ENCODE data around the gene LIPG. TPM values are rescaled to one million over a fixed set of nuclear protein-coding genes. Genes with fewer than 3 reads are reported as not detected.
"Not testable (repeated sequence)": the region's sequence is repeated elsewhere in the genome, so short reads cannot be mapped to it uniquely, and the experiment has no call there.

The LIPG gene
- total RNA-seq (50.9 TPM), polyA plus RNA-seq (ENCODE audit: insufficient read depth, low read depth, low replicate concordance) (4.8 TPM)
- long read RNA-seq, donor 1, transcript LIPG-207 (1 exons, 3,548 nt), result major isoform, 8 of 8 reads
- long read RNA-seq, donor 1, partial matches to known transcripts, result 0 of 8 reads
- long read RNA-seq, donor 1, other reads (novel, unspliced or antisense), result 0 of 8 reads
- long read RNA-seq, donor 2, full-length matches to known transcripts, result 21 of 21 reads
- long read RNA-seq, donor 2, partial matches to known transcripts, result 0 of 21 reads
- long read RNA-seq, donor 2, other reads (novel, unspliced or antisense), result 0 of 21 reads
- long read RNA-seq, donor 3, full-length matches to known transcripts, result 34 of 34 reads
- long read RNA-seq, donor 3, partial matches to known transcripts, result 0 of 34 reads
- long read RNA-seq, donor 3, other reads (novel, unspliced or antisense), result 0 of 34 reads
- long read RNA-seq, donor 4, partial matches to known transcripts, result 0 of 4 reads
- long read RNA-seq, donor 4, other reads (novel, unspliced or antisense), result 0 of 4 reads
- long read RNA-seq, donor 5, partial matches to known transcripts, result 0 of 2 reads
- long read RNA-seq, donor 5, other reads (novel, unspliced or antisense), result 0 of 2 reads
- long read RNA-seq, donor 6, transcript LIPG-207 (1 exons, 3,548 nt), result major isoform, 5 of 5 reads
- long read RNA-seq, donor 6, partial matches to known transcripts, result 0 of 5 reads
- long read RNA-seq, donor 6, other reads (novel, unspliced or antisense), result 0 of 5 reads
- long read RNA-seq, donor 7, full-length matches to known transcripts, result 17 of 30 reads
- long read RNA-seq, donor 7, partial matches to known transcripts, result 4 of 30 reads
- long read RNA-seq, donor 7, other reads (novel, unspliced or antisense), result 9 of 30 reads
- long read RNA-seq, donor 8, full-length matches to known transcripts, result 16 of 16 reads
- long read RNA-seq, donor 8, partial matches to known transcripts, result 0 of 16 reads
- long read RNA-seq, donor 8, other reads (novel, unspliced or antisense), result 0 of 16 reads
- long read RNA-seq, donor 9, transcript LIPG-207 (1 exons, 3,548 nt), result major isoform, 8 of 8 reads
- long read RNA-seq, donor 9, partial matches to known transcripts, result 0 of 8 reads
- long read RNA-seq, donor 9, other reads (novel, unspliced or antisense), result 0 of 8 reads
- long read RNA-seq, donor 10, full-length matches to known transcripts, result 39 of 39 reads
- long read RNA-seq, donor 10, partial matches to known transcripts, result 0 of 39 reads
- long read RNA-seq, donor 10, other reads (novel, unspliced or antisense), result 0 of 39 reads

DNA sequence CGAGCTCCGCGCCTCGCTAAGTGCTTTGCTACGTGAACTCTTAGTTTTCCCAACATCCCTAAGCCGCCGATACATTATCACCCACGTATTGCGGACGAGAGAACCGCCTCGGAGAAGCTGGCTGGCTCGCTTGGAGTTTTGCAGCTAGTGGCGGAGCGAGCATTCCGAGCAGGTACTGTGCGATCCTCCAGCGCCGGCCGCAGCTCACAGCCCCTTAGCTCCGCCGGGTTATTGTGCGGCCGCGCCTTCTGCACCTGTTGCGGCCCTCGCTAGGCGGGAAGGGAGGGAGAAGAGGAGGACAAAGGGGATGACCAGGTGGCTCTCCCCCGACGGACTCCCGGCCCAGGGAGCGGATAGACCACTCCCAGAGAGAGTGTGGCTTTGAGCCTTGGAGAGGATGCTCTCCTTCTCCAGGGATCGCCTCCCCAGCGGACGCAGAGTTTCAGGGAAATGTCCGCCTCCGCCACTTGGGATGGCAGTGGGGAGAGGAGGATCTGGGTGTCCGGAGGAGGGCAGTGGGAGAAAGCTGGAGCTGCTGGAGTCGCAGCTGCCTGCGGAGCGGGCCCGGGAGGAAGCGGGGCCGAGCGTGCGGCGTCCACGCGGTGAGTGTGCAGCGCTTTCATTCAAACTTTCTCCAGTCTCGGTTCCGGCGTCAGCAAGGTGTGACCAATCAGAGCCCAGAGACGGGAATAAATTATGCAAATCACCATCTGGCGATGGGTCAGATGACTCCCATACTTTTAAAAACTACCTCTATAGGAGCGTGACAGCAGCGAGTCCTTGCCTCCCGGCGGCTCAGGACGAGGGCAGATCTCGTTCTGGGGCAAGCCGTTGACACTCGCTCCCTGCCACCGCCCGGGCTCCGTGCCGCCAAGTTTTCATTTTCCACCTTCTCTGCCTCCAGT lies at the start of gene LIPG:
LIPG (plus strand) TSS at position 769 of the 905 bp plus-strand sequence. CDS start 252 bp downstream, outside the sequence.
- no peak for FAIRE-seq

GRCh38 chr18:49512876-49513275 lies 49.0 kb upstream of the LIPG start:
- H3K27ac ChIP-seq (ENCODE audit: low read depth in 2 of 2, low read length in 2 of 2); H3K36me3 ChIP-seq (ENCODE audit: control insufficient read depth in 2 of 3, insufficient read depth in 3 of 3, low read length in 3 of 3); H3K9ac ChIP-seq (ENCODE audit: low read length in 3 of 3); H3K4me3 ChIP-seq (ENCODE audit: low read length in 3 of 3); DNase-seq; H3K4me1 ChIP-seq (ENCODE audit: control insufficient read depth in 2 of 3, insufficient read depth in 2 of 3, low read depth in 1 of 3, low read length in 3 of 3); H3K9me3 ChIP-seq (ENCODE audit: control insufficient read depth in 2 of 3, insufficient read depth in 1 of 3, low read length in 3 of 3); FAIRE-seq; H3K27me3 ChIP-seq (ENCODE audit: control insufficient read depth, insufficient read depth, low read length): not testable (repeated sequence)
- intact Hi-C loops (cut with DNase I), result loop anchor here (10.0 kb wide), 1 partner anchor 352 kb away; no protein-coding TSS in a partner anchor

More for the DNA sequence above, at the start of gene LIPG:
- Histone ChIP-seq H3K4me1 (ENCODE audit: control insufficient read depth in 2 of 3, insufficient read depth in 2 of 3, low read depth in 1 of 3, low read length in 3 of 3) (peaks cover 0 to 32% (median 24%) of the 10 kb centered on the region in 3 donors), H3K27ac (ENCODE audit: low read depth in 2 of 2, low read length in 2 of 2) (peak within 1 kb of the TSS; percentile 2 to 28), H3K9me3 (ENCODE audit: control insufficient read depth in 2 of 3, insufficient read depth in 1 of 3, low read length in 3 of 3) (no peaks in the 10 kb centered on the region), H3K9ac (ENCODE audit: low read length in 3 of 3) (peak within 1 kb of the TSS; percentile 32 to 46 (median 37)), H3K27me3 (ENCODE audit: control insufficient read depth, insufficient read depth, low read length) (no peaks in the 10 kb centered on the region), H3K36me3 (ENCODE audit: control insufficient read depth in 2 of 3, insufficient read depth in 3 of 3, low read length in 3 of 3) (no peaks in the 10 kb centered on the region), H3K4me3 (ENCODE audit: low read length in 3 of 3) (peak within 1 kb of the TSS; percentile 65 to 71 (median 70))
- TF ChIP-seq, protein P1, sequence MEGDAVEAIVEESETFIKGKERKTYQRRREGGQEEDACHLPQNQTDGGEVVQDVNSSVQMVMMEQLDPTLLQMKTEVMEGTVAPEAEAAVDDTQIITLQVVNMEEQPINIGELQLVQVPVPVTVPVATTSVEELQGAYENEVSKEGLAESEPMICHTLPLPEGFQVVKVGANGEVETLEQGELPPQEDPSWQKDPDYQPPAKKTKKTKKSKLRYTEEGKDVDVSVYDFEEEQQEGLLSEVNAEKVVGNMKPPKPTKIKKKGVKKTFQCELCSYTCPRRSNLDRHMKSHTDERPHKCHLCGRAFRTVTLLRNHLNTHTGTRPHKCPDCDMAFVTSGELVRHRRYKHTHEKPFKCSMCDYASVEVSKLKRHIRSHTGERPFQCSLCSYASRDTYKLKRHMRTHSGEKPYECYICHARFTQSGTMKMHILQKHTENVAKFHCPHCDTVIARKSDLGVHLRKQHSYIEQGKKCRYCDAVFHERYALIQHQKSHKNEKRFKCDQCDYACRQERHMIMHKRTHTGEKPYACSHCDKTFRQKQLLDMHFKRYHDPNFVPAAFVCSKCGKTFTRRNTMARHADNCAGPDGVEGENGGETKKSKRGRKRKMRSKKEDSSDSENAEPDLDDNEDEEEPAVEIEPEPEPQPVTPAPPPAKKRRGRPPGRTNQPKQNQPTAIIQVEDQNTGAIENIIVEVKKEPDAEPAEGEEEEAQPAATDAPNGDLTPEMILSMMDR (IDR thresholded peaks at IDR 0.05; ENCODE audit: borderline replicate concordance, extremely low read depth, insufficient read depth), result no peak
- peak; percentile 77 to 96 (median 90) for DNase-seq
- intact Hi-C loops (cut with DNase I), result no loop called here

GRCh38 chr18:49514577-49514976 lies 47.3 kb upstream of the LIPG start:
- FAIRE-seq (no peak), DNase-seq (peak in 1 of 5 donors; percentile 25)
- Histone ChIP-seq H3K9me3 (ENCODE audit: control insufficient read depth in 2 of 3, insufficient read depth in 1 of 3, low read length in 3 of 3) (no peaks in the 10 kb centered on the region), H3K27me3 (ENCODE audit: control insufficient read depth, insufficient read depth, low read length) (no peaks in the 10 kb centered on the region), H3K36me3 (ENCODE audit: control insufficient read depth in 2 of 3, insufficient read depth in 3 of 3, low read length in 3 of 3) (no peaks in the 10 kb centered on the region), H3K9ac (ENCODE audit: low read length in 3 of 3) (no peak overlapping the region), H3K27ac (ENCODE audit: low read depth in 2 of 2, low read length in 2 of 2) (no peak overlapping the region), H3K4me1 (ENCODE audit: control insufficient read depth in 2 of 3, insufficient read depth in 2 of 3, low read depth in 1 of 3, low read length in 3 of 3) (no peaks in the 10 kb centered on the region), H3K4me3 (ENCODE audit: low read length in 3 of 3) (no peak overlapping the region)
- intact Hi-C loops (cut with DNase I), result loop anchor here (10.0 kb wide), 1 partner anchor 350 kb away; no protein-coding TSS in a partner anchor
- TF ChIP-seq, protein P1 (IDR thresholded peaks at IDR 0.05; ENCODE audit: borderline replicate concordance, extremely low read depth, insufficient read depth), result no peak

DNA sequence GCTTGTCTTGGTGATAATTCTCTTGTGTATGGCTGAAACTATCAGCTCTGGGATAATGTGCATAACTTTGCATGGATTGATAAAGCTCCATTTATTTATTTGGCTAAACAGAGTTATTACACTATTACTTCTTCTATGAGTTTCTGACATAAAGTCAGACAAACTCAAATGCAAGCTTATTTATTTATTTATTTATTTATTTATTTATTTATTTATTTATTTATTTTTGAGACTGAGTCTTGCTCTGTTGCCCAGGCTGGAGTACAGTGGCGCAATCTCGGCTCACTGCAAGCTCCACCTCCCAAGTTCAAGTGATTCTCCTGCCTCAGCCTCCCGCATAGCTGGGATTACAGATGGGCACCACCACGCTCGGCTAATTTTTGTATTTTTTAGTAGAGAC lies 46.9 kb upstream of the LIPG start:
- not testable (repeated sequence) for FAIRE-seq; H3K9me3 ChIP-seq (ENCODE audit: control insufficient read depth in 2 of 3, insufficient read depth in 1 of 3, low read length in 3 of 3); H3K36me3 ChIP-seq (ENCODE audit: control insufficient read depth in 2 of 3, insufficient read depth in 3 of 3, low read length in 3 of 3); H3K27ac ChIP-seq (ENCODE audit: low read depth in 2 of 2, low read length in 2 of 2); H3K27me3 ChIP-seq (ENCODE audit: control insufficient read depth, insufficient read depth, low read length); DNase-seq; H3K4me3 ChIP-seq (ENCODE audit: low read length in 3 of 3); H3K9ac ChIP-seq (ENCODE audit: low read length in 3 of 3); H3K4me1 ChIP-seq (ENCODE audit: control insufficient read depth in 2 of 3, insufficient read depth in 2 of 3, low read depth in 1 of 3, low read length in 3 of 3)
- intact Hi-C loops (cut with DNase I), result loop anchor here (10.0 kb wide), 1 partner anchor 350 kb away; no protein-coding TSS in a partner anchor
